OCI-LY3 (cell line): ENCODE results near the gene CACTIN.

Experiments used
- H2AFZ ChIP-seq: fragments of 200-600, 300-600 bp; shearing (Covaris generic); 2 replicates; pipeline ENCODE4 v1.6.0; 2014; ENCODE audit warnings: antibody characterized with exemption, low read depth, low read length
- H3K27ac ChIP-seq: fragments of 200-600, 300-600 bp; sonication (generic); 2 replicates; pipeline ENCODE4 v1.5.1; 2014; ENCODE audit warnings: mild to moderate bottlenecking, low read length, moderate library complexity, mixed read lengths
- H3K27me3 ChIP-seq: fragments of 200-600, 300-600 bp; sonication (generic); 2 replicates; pipeline ENCODE4 v1.6.1; 2014; ENCODE audit warnings: low read depth, low read length, mixed read lengths
- H3K36me3 ChIP-seq: fragments of 200-600, 300-600 bp; sonication (generic); replicated peaks from 2 replicates; pipeline ENCODE3; 2014; ENCODE audit warnings: low read depth, low read length, mixed read lengths
- H3K4me1 ChIP-seq: fragments of 300-600, 200-600 bp; sonication (generic); 2 replicates; pipeline ENCODE4 v1.6.1; 2014; ENCODE audit warnings: low read length, mixed read lengths
- H3K4me2 ChIP-seq: fragments of 200-600, 300-600 bp; sonication (generic); 2 replicates; pipeline ENCODE4 v1.6.1; 2014; ENCODE audit warnings: low read length, mixed read lengths
- H3K4me3 ChIP-seq: fragments of 300-600, 200-600 bp; sonication (generic); 2 replicates; pipeline ENCODE4 v1.5.1; 2014; ENCODE audit warnings: antibody characterized with exemption, mild to moderate bottlenecking, low read length, moderate library complexity
- H3K79me2 ChIP-seq: fragments of 300-600, 200-600 bp; shearing (Covaris generic); 2 replicates; pipeline ENCODE4 v1.6.1; 2014; ENCODE audit warnings: mild to moderate bottlenecking, low read length, mixed read lengths
- H3K9ac ChIP-seq: fragments of 300-600, 200-600 bp; shearing (Covaris generic); 2 replicates; pipeline ENCODE4 v1.6.0; 2014; ENCODE audit warnings: mild to moderate bottlenecking, low read length, moderate library complexity
- H3K9me3 ChIP-seq: fragments of 200-600, 300-600 bp; shearing (Covaris generic); 2 replicates; pipeline ENCODE4 v1.6.1; 2014; ENCODE audit warnings: low read length, mixed read lengths; ENCODE audit not compliant: insufficient read depth
- H4K20me1 ChIP-seq: fragments of 200-600, 300-600 bp; sonication (generic); 2 replicates; pipeline ENCODE4 v1.6.1; 2016; ENCODE audit warnings: low read length, mixed read lengths; ENCODE audit not compliant: insufficient read depth
- CTCF ChIP-seq: fragments of 200-600, 300-600 bp; sonication (generic); IDR thresholded peaks from 2 replicates; pipeline ENCODE4 v1.5.1; 2014; ENCODE audit warnings: antibody characterized with exemption, low read length, low read depth
- EZH2phosphoT487 ChIP-seq: fragments of 200-600 bp; shearing (Covaris generic); IDR thresholded peaks from 2 replicates; pipeline ENCODE4 v1.6.1; 2018; ENCODE audit warnings: antibody characterized with exemption, mixed run types, low read depth

Gene CACTIN

GRCh38 chr19:3605361-3605760 lies 21.2 kb downstream of the CACTIN start:
- Histone ChIP-seq H3K36me3 (no peaks in the 10 kb centered on the region), H2AFZ (0 out of 2 replicates have a peak overlapping the region, but pooled peaks have one; percentile 76), H3K27me3 (no peaks in the 10 kb centered on the region), H3K4me1 (peaks cover 9% of the 10 kb centered on the region), H3K4me3 (peak overlapping the region; percentile 24), H3K27ac (no peak overlapping the region), H3K9ac (no peak overlapping the region), H3K79me2 (no peaks in the 10 kb centered on the region), H3K9me3 (no peaks in the 10 kb centered on the region), H3K4me2 (peak overlapping the region; percentile 50), H4K20me1 (no peaks in the 10 kb centered on the region)
- no peak for TF ChIP-seq CTCF
- no peak for TF ChIP-seq EZH2phosphoT487

GRCh38 chr19:3604987-3605343 lies 21.6 kb downstream of the CACTIN start:
- 0 out of 2 replicates have a peak overlapping the region, but pooled peaks have one; percentile 6 for H3K9ac ChIP-seq
- H3K4me2 ChIP-seq: peak overlapping the region; percentile 50
- H3K4me3 ChIP-seq: peak overlapping the region; percentile 24

GRCh38 chr19:3604227-3604986 lies 22.2 kb downstream of the CACTIN start:
- Histone ChIP-seq H3K36me3 (no peaks in the 10 kb centered on the region), H3K4me2 (peak overlapping the region; percentile 50), H3K9me3 (no peaks in the 10 kb centered on the region), H3K4me1 (peaks cover 9% of the 10 kb centered on the region), H3K27ac (no peak overlapping the region), H4K20me1 (no peaks in the 10 kb centered on the region), H2AFZ (peak overlapping the region; percentile 76; the same call in 1 of the 2 replicates), H3K27me3 (no peaks in the 10 kb centered on the region), H3K79me2 (no peaks in the 10 kb centered on the region), H3K9ac (0 out of 2 replicates have a peak overlapping the region, but pooled peaks have one; percentile 6), H3K4me3 (peak overlapping the region; percentile 24)
- TF ChIP-seq EZH2phosphoT487 (no peak), CTCF (no peak)

More at GRCh38 chr19:3604987-3605343, 21.6 kb downstream of the CACTIN start:
- TF ChIP-seq EZH2phosphoT487: no peak
- no peak for TF ChIP-seq CTCF
- Histone ChIP-seq H3K36me3 (no peaks in the 10 kb centered on the region), H3K27me3 (no peaks in the 10 kb centered on the region), H3K27ac (no peak overlapping the region), H2AFZ (peak overlapping the region; percentile 76; the same call in 1 of the 2 replicates), H3K4me1 (peaks cover 9% of the 10 kb centered on the region), H4K20me1 (no peaks in the 10 kb centered on the region), H3K9me3 (no peaks in the 10 kb centered on the region), H3K79me2 (no peaks in the 10 kb centered on the region)

GRCh38 chr19:3603121-3603811 lies 23.3 kb downstream of the CACTIN start:
- Histone ChIP-seq H3K27me3 (no peaks in the 10 kb centered on the region), H3K4me1 (peaks cover 9% of the 10 kb centered on the region), H3K4me3 (no peak overlapping the region), H3K9me3 (no peaks in the 10 kb centered on the region), H2AFZ (no peak overlapping the region), H3K9ac (no peak overlapping the region), H3K79me2 (no peaks in the 10 kb centered on the region), H3K27ac (no peak overlapping the region), H3K4me2 (no peak overlapping the region), H4K20me1 (no peaks in the 10 kb centered on the region), H3K36me3 (no peaks in the 10 kb centered on the region)
- TF ChIP-seq CTCF (no peak), EZH2phosphoT487 (no peak)
